Mesenchymal stem cell (in vitro differentiated cells and primary cell): ENCODE data around the gene OSMR.

Experiments
- DNase-seq: peaks from one replicate; pipeline ENCODE4 v3.0.0-alpha.2; 2013
- H2AFZ ChIP-seq: one replicate; pipeline ENCODE4 v1.6.1; 2013; ENCODE audit warnings: low read depth, mild to moderate bottlenecking, control low read depth, inconsistent platforms, low read length, moderate library complexity
- H2AK5ac ChIP-seq: 2 replicates; pipeline ENCODE4 v1.6.1; 2013; ENCODE audit warnings: low read length, moderate library complexity, mild to moderate bottlenecking, inconsistent platforms; ENCODE audit not compliant: severe bottlenecking
- H2BK120ac ChIP-seq: one replicate; pipeline ENCODE4 v1.6.1; 2013; ENCODE audit warnings: low read depth, mild to moderate bottlenecking, inconsistent platforms, low read length, moderate library complexity
- H2BK12ac ChIP-seq, 2 experiments: one replicate each; pipeline ENCODE4 v1.6.1; 2013; ENCODE audit warnings: inconsistent platforms in 2 of 2, low read length in 2 of 2, mild to moderate bottlenecking in 2 of 2, moderate library complexity in 2 of 2, control low read depth in 1 of 2
- H2BK15ac ChIP-seq: one replicate; pipeline ENCODE4 v1.6.1; 2013; ENCODE audit warnings: mild to moderate bottlenecking, low read depth, inconsistent platforms; ENCODE audit not compliant: poor library complexity, severe bottlenecking
- H2BK5ac ChIP-seq: 2 replicates; pipeline ENCODE4 v1.6.1; 2013; ENCODE audit warnings: low read depth, mild to moderate bottlenecking, low read length, control low read depth, inconsistent platforms; ENCODE audit not compliant: poor library complexity, severe bottlenecking
- H3K14ac ChIP-seq, 2 experiments: one replicate each; pipeline ENCODE4 v1.6.1; 2013; ENCODE audit warnings: inconsistent platforms in 2 of 2, low read length in 2 of 2, control low read depth in 1 of 2, mild to moderate bottlenecking in 1 of 2, moderate library complexity in 1 of 2
- H3K18ac ChIP-seq, 2 experiments: one replicate each; pipeline ENCODE4 v1.6.1; 2013; ENCODE audit warnings: inconsistent platforms in 2 of 2, low read length in 2 of 2, control low read depth in 1 of 2, low read depth in 1 of 2, mild to moderate bottlenecking in 1 of 2
- H3K23ac ChIP-seq, 2 experiments: one replicate each; pipeline ENCODE4 v1.6.1; 2013; ENCODE audit warnings: inconsistent platforms in 2 of 2, low read length in 2 of 2, mild to moderate bottlenecking in 2 of 2, moderate library complexity in 2 of 2, control low read depth in 1 of 2
- H3K27ac ChIP-seq: 2 replicates; pipeline ENCODE4 v1.5.1; 2013; ENCODE audit warnings: mild to moderate bottlenecking, moderate library complexity, low read length, control low read depth, inconsistent platforms; ENCODE audit not compliant: poor library complexity, severe bottlenecking
- H3K27me3 ChIP-seq, 2 experiments: 2 replicates each; pipeline versions ENCODE4 v1.6.1 to v1.7.0; 2013; ENCODE audit warnings: low read length in 2 of 2, mild to moderate bottlenecking in 2 of 2, moderate library complexity in 2 of 2, control low read depth in 1 of 2, inconsistent platforms in 1 of 2; ENCODE audit not compliant: control insufficient read depth in 1 of 2, insufficient read depth in 1 of 2
- H3K36me3 ChIP-seq, 2 experiments: 2 replicates each; pipeline versions ENCODE4 v1.6.1 to v1.7.0; 2013; ENCODE audit warnings: low read length in 2 of 2, control low read depth in 1 of 2, inconsistent platforms in 1 of 2, low read depth in 1 of 2, mild to moderate bottlenecking in 1 of 2; ENCODE audit not compliant: insufficient read depth in 2 of 2, control insufficient read depth in 1 of 2
- H3K4ac ChIP-seq, 2 experiments: one replicate each; pipeline ENCODE4 v1.6.1; 2013; ENCODE audit warnings: inconsistent platforms in 2 of 2, low read length in 2 of 2, mild to moderate bottlenecking in 2 of 2, moderate library complexity in 2 of 2, control low read depth in 1 of 2, low read depth in 1 of 2
- H3K4me1 ChIP-seq: 2 replicates; pipeline ENCODE4 v1.6.1; 2013; ENCODE audit warnings: low read depth, low read length, control low read depth; ENCODE audit not compliant: control insufficient read depth, insufficient read depth
- H3K4me2 ChIP-seq: 2 replicates; pipeline ENCODE4 v1.6.1; 2013; ENCODE audit warnings: low read length, mild to moderate bottlenecking, inconsistent platforms; ENCODE audit not compliant: poor library complexity, severe bottlenecking
- H3K4me3 ChIP-seq, 2 experiments: 2 replicates each; pipeline versions ENCODE4 v1.5.1 to v1.7.0; 2013; ENCODE audit warnings: low read length in 2 of 2, mild to moderate bottlenecking in 2 of 2, control low read depth in 1 of 2, low read depth in 1 of 2; ENCODE audit not compliant: insufficient read depth in 1 of 2
- H3K79me1 ChIP-seq: replicated peaks from 2 replicates; pipeline ENCODE4 v1.6.1; 2013; ENCODE audit warnings: mild to moderate bottlenecking, control low read depth, low read length, inconsistent platforms; ENCODE audit not compliant: poor library complexity, severe bottlenecking
- H3K9ac ChIP-seq: 2 replicates; pipeline ENCODE4 v1.7.0; 2013; ENCODE audit warnings: mild to moderate bottlenecking, low read length, moderate library complexity
- H3K9me3 ChIP-seq: 2 replicates; pipeline ENCODE4 v1.7.0; 2013; ENCODE audit warnings: mild to moderate bottlenecking, low read length; ENCODE audit not compliant: control insufficient read depth
- H4K8ac ChIP-seq: one replicate; pipeline ENCODE4 v1.6.1; 2013; ENCODE audit warnings: inconsistent platforms, mild to moderate bottlenecking, low read length, moderate library complexity
- H4K91ac ChIP-seq: one replicate; pipeline ENCODE4 v1.6.1; 2013; ENCODE audit warnings: mild to moderate bottlenecking, low read length, inconsistent platforms
- WGBS: methylation state at CpG from one replicate; pipeline ENCODE4 v1.1.7; 2013; ENCODE audit warnings: mixed read lengths; 5-methylcytosine and 5-hydroxymethylcytosine counted together

Gene OSMR

GRCh38 chr5:38809388-38810359, 36.1 kb upstream of the OSMR start:
- Histone ChIP-seq H2BK120ac (peak overlapping the region; percentile 87), H2BK15ac (peak overlapping the region; percentile 9), H3K4ac (peak overlapping the region; percentile 73 to 84), H3K27ac (no peak overlapping the region), H3K4me3 (no peak overlapping the region), H3K79me1 (no peaks in the 10 kb centered on the region), H3K4me2 (no peak overlapping the region), H3K18ac (peak overlapping the region; percentile 44 to 78), H2BK12ac (peak overlapping the region; percentile 85 to 91), H3K27me3 (no peaks in the 10 kb centered on the region), H4K91ac (peak overlapping the region; percentile 94), H2BK5ac (no peak overlapping the region), H3K14ac (no peak overlapping the region), H3K9me3 (no peaks in the 10 kb centered on the region), H2AK5ac (peak overlapping the region; percentile 67), H3K23ac (no peak overlapping the region), H4K8ac (peak overlapping the region; percentile 93), H2AFZ (no peak overlapping the region), H3K9ac (peak overlapping the region; percentile 62), H3K36me3 (no peaks in the 10 kb centered on the region), H3K4me1 (peaks cover 13% of the 10 kb centered on the region)
- DNase-seq, result peak; percentile 91
- WGBS, result 27% methylated on average over 13 of the region's 14 CpGs

GRCh38 chr5:38814879-38815278, 30.9 kb upstream of the OSMR start:
- Histone ChIP-seq H3K4ac (no peak overlapping the region), H2AK5ac (no peak overlapping the region), H3K27ac (no peak overlapping the region), H3K14ac (no peak overlapping the region), H3K4me1 (peaks cover 2% of the 10 kb centered on the region), H3K23ac (no peak overlapping the region), H2AFZ (no peak overlapping the region), H3K18ac (no peak overlapping the region), H2BK5ac (no peak overlapping the region), H4K91ac (no peak overlapping the region), H3K9ac (no peak overlapping the region), H3K9me3 (no peaks in the 10 kb centered on the region), H2BK120ac (no peak overlapping the region), H3K4me2 (no peak overlapping the region), H4K8ac (no peak overlapping the region), H3K36me3 (peaks cover 0 to 33% of the 10 kb centered on the region in 2 experiments), H3K27me3 (no peaks in the 10 kb centered on the region), H2BK12ac (no peak overlapping the region), H2BK15ac (no peak overlapping the region), H3K4me3 (no peak overlapping the region), H3K79me1 (peaks cover 2% of the 10 kb centered on the region)
- no peak for DNase-seq
- no CpG with 5 or more reads among the region's 2 CpGs for WGBS

- Histone ChIP-seq H3K27ac (no peak overlapping the region), H2BK12ac (no peak overlapping the region), H3K14ac (no peak overlapping the region), H2BK15ac (no peak overlapping the region), H3K23ac (no peak overlapping the region), H4K8ac (no peak overlapping the region), H3K9ac (no peak overlapping the region), H3K27me3 (no peaks in the 10 kb centered on the region), H2BK5ac (no peak overlapping the region), H3K9me3 (no peaks in the 10 kb centered on the region), H3K18ac (no peak overlapping the region), H3K4ac (no peak overlapping the region), H3K4me3 (no peak overlapping the region), H3K4me2 (no peak overlapping the region), H4K91ac (no peak overlapping the region), H3K36me3 (peaks cover 0 to 46% of the 10 kb centered on the region in 2 experiments), H2AFZ (no peak overlapping the region), H3K4me1 (no peaks in the 10 kb centered on the region), H3K79me1 (peaks cover 2% of the 10 kb centered on the region), H2AK5ac (no peak overlapping the region), H2BK120ac (no peak overlapping the region)
- no peak for DNase-seq
- 77% methylated on average over 2 of the region's 2 CpGs for WGBS
Measured at GRCh38 chr5:38816083-38817030, 29.5 kb upstream of the OSMR start.

- Histone ChIP-seq H4K91ac (no peak overlapping the region), H3K79me1 (peaks cover 2% of the 10 kb centered on the region), H3K4ac (no peak overlapping the region), H3K4me3 (no peak overlapping the region), H3K9me3 (peaks cover 3% of the 10 kb centered on the region), H3K18ac (no peak overlapping the region), H3K9ac (no peak overlapping the region), H2AK5ac (no peak overlapping the region), H3K14ac (no peak overlapping the region), H2AFZ (no peak overlapping the region), H2BK15ac (no peak overlapping the region), H3K4me1 (no peaks in the 10 kb centered on the region), H3K4me2 (no peak overlapping the region), H2BK12ac (no peak overlapping the region), H3K23ac (no peak overlapping the region), H3K36me3 (peaks cover 9 to 63% of the 10 kb centered on the region in 2 experiments), H3K27ac (no peak overlapping the region), H3K27me3 (no peaks in the 10 kb centered on the region), H2BK5ac (no peak overlapping the region), H4K8ac (no peak overlapping the region), H2BK120ac (no peak overlapping the region)
- no peak for DNase-seq
- WGBS, result 97% methylated on average over 20 of the region's 20 CpGs
Measured at GRCh38 chr5:38821679-38822078, 24.1 kb upstream of the OSMR start.
